ENCODE data around the gene SFT2D2. TPM values are rescaled to one million over a fixed set of nuclear protein-coding genes. Genes with fewer than 3 reads are reported as not detected.

Gene SFT2D2
- total RNA-seq, 2 experiments from 2014 or later: 33.1 to 35.3 TPM

DNA sequence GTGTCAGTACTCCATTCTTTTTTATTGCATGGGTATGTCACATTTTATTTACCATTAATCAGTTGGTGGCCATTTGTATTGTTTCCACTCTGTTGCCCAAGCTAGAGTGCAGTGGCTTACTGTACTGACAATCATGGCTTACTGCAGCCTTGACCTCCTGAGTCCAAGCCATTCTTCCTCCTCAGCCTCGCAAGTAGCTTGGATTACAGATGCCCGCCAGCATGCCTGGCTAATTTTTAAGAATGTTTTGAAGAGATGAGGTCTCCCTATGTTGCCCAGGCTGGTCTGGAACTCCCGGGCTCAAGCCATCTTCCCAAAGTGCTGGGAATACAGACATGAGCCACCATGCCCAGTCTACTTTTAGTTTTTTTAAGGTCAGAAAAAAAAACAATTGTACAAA, 813 bp upstream of the SFT2D2 start:
- Mint-ChIP-seq H3K4me1 (ENCODE audit: low read depth) (peaks cover 49% of the 10 kb centered on the region), H3K27me3 (ENCODE audit: low read depth) (peaks cover 2% of the 10 kb centered on the region), H3K9me3 (no peaks in the 10 kb centered on the region), H3K4me3 (peak overlapping the region; percentile 92), H3K27ac (no peak overlapping the region), H3K36me3 (ENCODE audit: low read depth) (peaks cover 17% of the 10 kb centered on the region)
- CTCF ChIA-PET: interaction anchor here (0.5 to 3.1 kb wide), 5 partner anchors 11 to 143 kb away, joined by 3 to 20 read pairs (median 3); partner anchors contain the start of gene TIPRL
- no peak for DNase-seq
- intact Hi-C loops (cut with micrococcal nuclease): no loop called here

DNA sequence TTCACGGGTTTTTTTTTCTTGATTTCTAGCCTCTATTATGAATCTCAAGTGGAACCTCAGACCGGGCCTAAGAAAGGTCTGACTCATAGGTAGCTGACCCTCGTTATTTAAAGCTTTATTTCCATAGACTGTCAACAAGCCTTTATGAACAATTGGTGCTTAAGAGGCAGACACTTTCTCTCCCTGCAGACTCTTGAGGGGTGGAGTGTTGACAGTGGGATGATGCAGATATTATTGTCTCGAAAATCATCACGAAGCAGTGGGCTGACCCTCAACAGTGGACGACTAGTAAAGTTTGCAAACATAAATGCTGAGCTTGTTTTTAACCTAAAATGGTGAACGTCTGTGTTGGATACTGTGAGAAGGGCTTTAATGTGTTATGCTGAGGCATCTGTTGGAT, 1.8 kb downstream of the SFT2D2 start:
- no peak overlapping the region for H3K27ac Mint-ChIP-seq
- peaks cover 2% of the 10 kb centered on the region for H3K27me3 Mint-ChIP-seq (ENCODE audit: low read depth)
- H3K36me3 Mint-ChIP-seq (ENCODE audit: low read depth): peaks cover 24% of the 10 kb centered on the region
- H3K9me3 Mint-ChIP-seq: no peaks in the 10 kb centered on the region
- CTCF ChIA-PET: interaction anchor here (0.7 to 3.1 kb wide), 3 partner anchors 8 to 115 kb away, joined by 3 to 20 read pairs (median 8); no protein-coding TSS in a partner anchor
- H3K4me1 Mint-ChIP-seq (ENCODE audit: low read depth): peaks cover 45% of the 10 kb centered on the region
- intact Hi-C loops (cut with micrococcal nuclease): loop anchor here (1.0 to 2.0 kb wide), 3 partner anchors 8 to 291 kb away; partner anchors contain the start of genes DCAF6 and MPC2
- peak overlapping the region; percentile 92 for H3K4me3 Mint-ChIP-seq
- no peak for DNase-seq

DNA sequence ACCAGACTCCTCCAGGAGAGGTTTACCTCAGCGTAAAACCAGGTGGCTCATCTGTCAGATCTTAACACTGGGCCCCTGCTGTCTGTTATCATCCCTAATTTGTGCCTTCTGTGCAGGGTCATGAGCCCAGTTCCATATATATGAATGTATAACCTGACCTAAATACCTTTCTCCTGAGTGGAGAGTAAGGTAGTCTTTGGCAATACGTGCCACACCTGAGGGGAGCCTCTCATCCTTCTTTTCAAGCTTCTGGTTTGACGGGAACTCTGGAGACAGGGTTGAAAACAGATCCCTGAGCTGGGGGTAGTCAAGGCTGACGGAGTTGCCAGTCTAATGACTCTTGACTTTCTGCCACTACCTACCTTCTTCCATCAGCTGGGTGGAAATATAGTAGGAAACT, 4.1 kb downstream of the SFT2D2 start:
- Mint-ChIP-seq H3K27ac (no peak overlapping the region), H3K4me3 (no peak overlapping the region), H3K9me3 (no peaks in the 10 kb centered on the region), H3K27me3 (ENCODE audit: low read depth) (no peaks in the 10 kb centered on the region), H3K4me1 (ENCODE audit: low read depth) (peaks cover 49% of the 10 kb centered on the region), H3K36me3 (ENCODE audit: low read depth) (peaks cover 39% of the 10 kb centered on the region)
- CTCF ChIA-PET: interaction anchor here (0.7 to 0.8 kb wide), 2 partner anchors 84 to 113 kb away, joined by 3 to 4 read pairs; no protein-coding TSS in a partner anchor
- no peak for DNase-seq
- intact Hi-C loops (cut with micrococcal nuclease): no loop called here

DNA sequence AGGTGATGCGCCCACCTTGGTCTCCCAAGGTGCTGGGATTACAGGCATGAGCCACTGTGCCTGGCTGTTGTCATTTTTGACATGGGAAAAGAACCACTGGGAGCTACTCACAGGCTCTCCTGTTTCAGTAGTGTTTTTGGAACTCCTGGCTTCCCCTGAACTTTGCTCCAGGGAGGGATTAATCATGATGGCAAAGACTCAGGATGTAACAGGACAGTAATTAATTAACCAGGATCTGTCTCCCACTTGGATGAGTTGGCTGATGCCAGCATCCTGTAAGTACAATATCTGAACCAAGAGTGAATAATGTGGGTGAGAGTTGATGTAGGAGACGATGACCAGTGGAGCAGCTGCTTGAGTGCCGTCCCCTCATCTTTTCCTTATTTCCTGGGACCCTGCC, 4.9 kb downstream of the SFT2D2 start:
- H3K27ac Mint-ChIP-seq: no peak overlapping the region
- DNase-seq: no peak
- H3K36me3 Mint-ChIP-seq (ENCODE audit: low read depth): peaks cover 42% of the 10 kb centered on the region
- CTCF ChIA-PET: no interaction called here
- peaks cover 51% of the 10 kb centered on the region for H3K4me1 Mint-ChIP-seq (ENCODE audit: low read depth)
- H3K4me3 Mint-ChIP-seq: no peak overlapping the region
- no peaks in the 10 kb centered on the region for H3K27me3 Mint-ChIP-seq (ENCODE audit: low read depth)
- H3K9me3 Mint-ChIP-seq: no peaks in the 10 kb centered on the region
- intact Hi-C loops (cut with micrococcal nuclease): no loop called here

DNA sequence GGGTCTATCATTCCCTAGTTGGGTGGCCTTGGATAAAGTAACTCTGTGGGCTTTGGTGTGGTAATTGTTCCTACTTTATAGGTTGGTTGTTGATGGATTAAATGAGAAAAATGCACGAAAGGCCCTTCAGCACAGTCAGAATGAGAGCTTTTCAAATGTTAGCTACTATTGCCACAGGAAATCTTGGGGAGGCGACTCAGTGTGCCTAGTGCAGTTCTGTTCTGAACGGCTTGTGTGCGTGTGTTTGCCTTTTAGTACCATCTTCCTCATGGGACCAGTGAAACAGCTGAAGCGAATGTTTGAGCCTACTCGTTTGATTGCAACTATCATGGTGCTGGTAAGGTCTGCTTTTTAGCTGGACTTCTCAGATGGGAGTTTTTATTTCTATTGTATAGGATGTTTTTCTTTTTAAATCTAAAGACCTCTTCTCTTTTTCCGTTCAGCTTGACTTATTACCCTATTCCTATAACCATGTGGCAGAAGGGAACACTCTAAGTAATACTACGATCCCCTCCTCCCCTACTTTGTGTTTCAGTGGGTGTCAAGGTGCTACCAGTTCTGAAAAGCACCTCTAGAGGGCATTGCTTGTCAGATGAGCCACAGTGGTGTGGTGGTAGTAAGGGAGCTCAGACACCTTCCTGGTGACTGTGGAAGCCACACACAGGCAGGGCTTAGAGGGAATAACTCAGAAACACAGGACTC, 9.2 kb downstream of the SFT2D2 start:
- H3K27me3 Mint-ChIP-seq (ENCODE audit: low read depth): no peaks in the 10 kb centered on the region
- H3K4me1 Mint-ChIP-seq (ENCODE audit: low read depth): peaks cover 41% of the 10 kb centered on the region
- peak; percentile 53 for DNase-seq
- CTCF ChIA-PET: interaction anchor here (0.6 to 3.4 kb wide), 13 partner anchors 9 to 153 kb away, joined by 3 to 23 read pairs (median 4); partner anchors contain the start of gene SFT2D2
- peak overlapping the region; percentile 48 for H3K27ac Mint-ChIP-seq
- H3K4me3 Mint-ChIP-seq: no peak overlapping the region
- intact Hi-C loops (cut with micrococcal nuclease): loop anchor here (1.0 to 5.0 kb wide), 7 partner anchors 8 to 1132 kb away; partner anchors contain the start of genes BLZF1, DCAF6, MPC2 and NME7
- H3K9me3 Mint-ChIP-seq: no peaks in the 10 kb centered on the region
- peaks cover 46% of the 10 kb centered on the region for H3K36me3 Mint-ChIP-seq (ENCODE audit: low read depth)

DNA sequence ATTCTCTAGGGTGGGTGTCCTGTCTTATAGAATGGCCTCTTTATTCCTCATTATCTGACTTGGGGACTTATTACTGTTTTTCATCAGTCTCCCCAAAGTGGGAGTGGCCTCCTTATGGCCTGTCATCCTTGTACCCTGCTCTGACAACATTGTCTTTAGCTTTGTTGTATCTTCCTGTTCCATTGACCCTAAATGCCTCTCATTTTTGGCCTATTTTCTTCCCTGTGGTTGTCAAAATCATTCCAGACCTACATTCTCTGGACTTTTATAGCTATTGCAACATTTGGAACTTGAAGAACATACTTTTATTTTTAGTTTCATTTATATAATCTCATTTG, 9.7 kb downstream of the SFT2D2 start:
- Mint-ChIP-seq H3K36me3 (ENCODE audit: low read depth) (peaks cover 52% of the 10 kb centered on the region), H3K9me3 (no peaks in the 10 kb centered on the region), H3K4me1 (ENCODE audit: low read depth) (peaks cover 41% of the 10 kb centered on the region), H3K27me3 (ENCODE audit: low read depth) (no peaks in the 10 kb centered on the region), H3K4me3 (no peak overlapping the region), H3K27ac (no peak overlapping the region)
- CTCF ChIA-PET: interaction anchor here (0.7 to 3.4 kb wide), 11 partner anchors 10 to 153 kb away, joined by 3 to 23 read pairs (median 4); partner anchors contain the start of gene SFT2D2
- no peak for DNase-seq
- intact Hi-C loops (cut with micrococcal nuclease): loop anchor here (1.0 to 5.0 kb wide), 7 partner anchors 8 to 1132 kb away; partner anchors contain the start of genes BLZF1, DCAF6, MPC2 and NME7

DNA sequence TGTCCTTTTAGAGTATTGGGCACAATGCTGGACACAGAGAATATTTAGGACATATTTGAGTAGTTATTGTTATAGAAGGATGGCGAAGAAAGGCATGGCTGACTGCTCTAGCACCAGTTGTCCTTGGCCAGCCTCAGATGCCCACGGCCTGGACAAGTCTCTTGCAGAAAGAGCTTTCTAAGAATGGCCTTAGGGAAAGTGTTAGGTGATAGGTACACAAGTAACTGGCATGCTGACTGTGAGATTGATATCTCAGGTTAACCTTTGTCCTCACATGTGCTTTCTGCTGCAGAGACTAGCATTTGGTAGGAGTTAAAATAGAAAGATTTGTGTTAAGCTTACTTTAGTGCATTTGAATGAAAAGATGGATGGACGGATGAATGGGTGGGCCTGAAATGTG, 10.1 kb downstream of the SFT2D2 start:
- Mint-ChIP-seq H3K4me3 (no peak overlapping the region), H3K27me3 (ENCODE audit: low read depth) (no peaks in the 10 kb centered on the region), H3K36me3 (ENCODE audit: low read depth) (peaks cover 55% of the 10 kb centered on the region), H3K27ac (no peak overlapping the region), H3K4me1 (ENCODE audit: low read depth) (peaks cover 41% of the 10 kb centered on the region), H3K9me3 (no peaks in the 10 kb centered on the region)
- intact Hi-C loops (cut with micrococcal nuclease): loop anchor here (1.0 to 5.0 kb wide), 9 partner anchors 9 to 1131 kb away; partner anchors contain the start of genes BLZF1, DCAF6, MPC2 and NME7
- CTCF ChIA-PET: interaction anchor here (0.6 to 3.4 kb wide), 11 partner anchors 10 to 154 kb away, joined by 3 to 23 read pairs (median 5); partner anchors contain the start of gene SFT2D2
- no peak for DNase-seq

DNA sequence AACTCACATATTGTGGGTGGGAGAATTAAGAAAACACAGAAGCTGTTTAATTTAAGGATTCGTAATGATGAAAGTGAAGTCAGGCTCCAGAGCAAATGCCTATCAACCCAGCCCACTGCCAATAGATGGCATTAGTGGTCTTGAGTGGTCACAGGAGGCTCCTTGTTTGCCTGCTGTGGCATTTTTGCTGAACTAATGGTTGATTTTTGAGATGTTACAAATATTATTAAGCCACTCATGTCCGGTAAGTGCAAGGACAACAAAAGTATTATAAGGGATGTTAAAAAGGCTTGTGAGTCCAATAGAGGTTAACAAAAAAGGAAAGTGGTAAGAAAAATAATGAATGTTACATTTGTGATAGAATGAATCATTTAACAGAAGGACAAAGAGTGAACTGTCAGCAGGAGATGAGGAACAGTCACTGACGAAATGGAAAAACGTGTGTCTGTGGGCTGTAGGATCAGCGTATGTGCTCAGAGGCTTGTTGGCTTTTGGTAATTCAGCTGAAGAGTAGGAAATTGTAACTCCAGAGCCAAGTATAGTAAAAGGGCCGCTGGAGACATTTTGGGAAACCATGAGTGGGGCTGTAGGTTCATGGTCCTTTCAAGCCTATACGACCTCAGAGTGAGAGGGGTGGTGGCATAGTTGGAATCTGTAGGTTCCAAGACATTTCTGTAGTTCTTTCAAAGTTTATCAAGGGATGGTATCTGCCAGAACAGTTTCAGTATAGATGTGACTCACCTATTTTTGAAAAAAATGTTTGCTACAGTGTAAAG, 11.2 kb downstream of the SFT2D2 start:
- Mint-ChIP-seq H3K27me3 (ENCODE audit: low read depth) (no peaks in the 10 kb centered on the region), H3K36me3 (ENCODE audit: low read depth) (peaks cover 60% of the 10 kb centered on the region), H3K9me3 (no peaks in the 10 kb centered on the region), H3K27ac (peak overlapping the region; percentile 11), H3K4me1 (ENCODE audit: low read depth) (peaks cover 41% of the 10 kb centered on the region), H3K4me3 (no peak overlapping the region)
- CTCF ChIA-PET: interaction anchor here (0.6 to 3.0 kb wide), 3 partner anchors 10 to 129 kb away, joined by 3 to 20 read pairs (median 5); partner anchors contain the start of gene SFT2D2
- DNase-seq: peak; percentile 34
- intact Hi-C loops (cut with micrococcal nuclease): loop anchor here (1.0 to 5.0 kb wide), 7 partner anchors 50 to 1130 kb away; partner anchors contain the start of genes BLZF1, NME7 and TIPRL

DNA sequence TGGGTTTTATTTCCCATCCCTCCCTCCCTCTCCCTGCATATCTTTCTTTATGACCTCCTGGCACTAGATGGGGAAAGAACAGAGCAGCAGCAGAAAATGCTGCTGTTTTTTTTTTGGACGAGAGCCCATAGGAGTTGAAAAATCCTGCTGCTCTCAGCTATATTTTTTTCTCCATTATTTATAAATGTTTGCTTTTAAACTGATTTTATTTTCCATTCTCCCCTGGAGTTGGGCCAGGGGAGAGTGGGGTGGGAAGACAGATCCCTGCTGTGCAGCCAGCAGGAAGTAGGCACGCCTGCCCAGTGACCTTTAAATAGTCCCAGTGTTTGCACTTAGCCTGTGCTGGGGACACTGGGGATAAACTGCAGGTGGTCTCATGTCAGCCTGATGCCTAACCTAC, 17.4 kb downstream of the SFT2D2 start:
- Mint-ChIP-seq H3K9me3 (no peaks in the 10 kb centered on the region), H3K4me1 (ENCODE audit: low read depth) (peaks cover 15% of the 10 kb centered on the region), H3K27ac (no peak overlapping the region), H3K4me3 (no peak overlapping the region), H3K36me3 (ENCODE audit: low read depth) (peaks cover 67% of the 10 kb centered on the region), H3K27me3 (ENCODE audit: low read depth) (no peaks in the 10 kb centered on the region)
- no peak for DNase-seq
- intact Hi-C loops (cut with micrococcal nuclease): no loop called here
- CTCF ChIA-PET: interaction anchor here (0.6 kb wide), 1 partner anchor 10 kb away, joined by 3 read pairs; no protein-coding TSS in a partner anchor

DNA sequence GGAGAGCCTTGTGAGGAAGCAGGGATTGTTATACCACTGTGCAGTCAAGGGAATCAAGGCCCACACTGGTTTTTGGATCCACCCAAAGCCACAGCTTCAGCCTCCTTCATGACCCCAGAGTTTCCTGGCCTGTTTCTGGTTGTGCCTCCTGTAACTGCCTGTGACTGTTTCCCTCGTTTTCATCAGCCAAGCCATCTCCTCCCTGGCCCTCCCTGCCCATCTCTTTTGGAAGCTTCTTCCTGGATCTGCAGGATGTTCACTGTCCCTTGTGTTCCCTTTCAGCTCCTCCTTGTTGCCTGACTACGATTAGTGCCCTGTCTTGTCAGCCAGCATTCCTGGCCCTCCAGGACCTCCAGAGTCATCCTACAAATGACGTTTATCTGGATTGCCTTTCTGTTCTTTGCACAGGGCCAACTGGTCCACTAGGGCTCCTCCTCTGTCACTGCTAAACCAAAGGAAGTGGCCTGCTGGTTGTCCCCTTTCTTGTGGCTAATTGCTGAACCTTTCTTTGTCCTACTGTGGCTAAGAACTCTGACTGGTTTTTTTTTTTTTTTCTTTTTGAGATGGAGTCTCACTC, 17.9 kb downstream of the SFT2D2 start:
- no peak overlapping the region for H3K27ac Mint-ChIP-seq
- H3K27me3 Mint-ChIP-seq (ENCODE audit: low read depth): no peaks in the 10 kb centered on the region
- intact Hi-C loops (cut with micrococcal nuclease): no loop called here
- peaks cover 16% of the 10 kb centered on the region for H3K4me1 Mint-ChIP-seq (ENCODE audit: low read depth)
- H3K9me3 Mint-ChIP-seq: no peaks in the 10 kb centered on the region
- H3K36me3 Mint-ChIP-seq (ENCODE audit: low read depth): peaks cover 71% of the 10 kb centered on the region
- CTCF ChIA-PET: interaction anchor here (0.6 kb wide), 1 partner anchor 10 kb away, joined by 3 read pairs; no protein-coding TSS in a partner anchor
- H3K4me3 Mint-ChIP-seq: no peak overlapping the region
- DNase-seq: no peak

DNA sequence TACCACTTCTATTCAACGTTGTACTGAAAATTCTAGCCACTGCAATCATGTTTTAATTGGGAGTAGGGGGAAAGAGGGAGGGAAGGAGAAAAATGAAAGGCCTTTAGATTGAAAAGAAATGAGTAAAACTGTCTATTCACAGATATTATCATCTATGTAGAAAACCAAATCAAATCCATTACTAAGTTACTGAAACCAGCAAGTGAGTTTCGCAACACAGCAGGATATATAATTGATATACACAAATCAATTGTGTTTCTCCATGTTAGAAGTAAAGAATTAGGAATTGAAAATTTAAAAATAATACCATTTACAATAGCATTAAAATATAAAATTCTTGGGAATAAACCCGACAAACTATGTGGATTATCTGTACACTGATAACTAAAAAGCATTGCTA, 19.2 kb downstream of the SFT2D2 start:
- peaks cover 16% of the 10 kb centered on the region for H3K4me1 Mint-ChIP-seq (ENCODE audit: low read depth)
- no peaks in the 10 kb centered on the region for H3K27me3 Mint-ChIP-seq (ENCODE audit: low read depth)
- peak overlapping the region; percentile 18 for H3K27ac Mint-ChIP-seq
- H3K4me3 Mint-ChIP-seq: no peak overlapping the region
- peaks cover 75% of the 10 kb centered on the region for H3K36me3 Mint-ChIP-seq (ENCODE audit: low read depth)
- no peak for DNase-seq
- no peaks in the 10 kb centered on the region for H3K9me3 Mint-ChIP-seq
- intact Hi-C loops (cut with micrococcal nuclease): no loop called here
- CTCF ChIA-PET: no interaction called here

DNA sequence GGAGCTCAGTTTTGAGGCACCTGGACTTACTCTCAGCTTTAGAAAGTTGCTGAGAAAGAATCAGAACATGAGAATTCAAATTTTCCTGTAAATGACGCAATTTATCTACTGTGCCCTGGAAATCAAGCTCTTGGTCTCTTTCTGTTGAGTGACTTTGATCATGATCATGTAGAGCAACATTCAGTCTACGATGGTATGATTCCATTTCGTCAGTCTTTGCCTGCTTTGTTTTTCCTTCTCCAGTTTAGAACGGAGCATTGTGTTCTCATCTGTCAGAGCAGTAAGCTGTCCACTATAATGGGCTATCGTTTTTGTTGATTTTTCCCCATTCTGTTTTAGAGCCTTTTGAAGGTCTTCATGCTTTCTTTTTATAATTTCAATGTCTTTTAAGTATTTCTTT, 20.7 kb downstream of the SFT2D2 start:
- Mint-ChIP-seq H3K9me3 (no peaks in the 10 kb centered on the region), H3K27me3 (ENCODE audit: low read depth) (no peaks in the 10 kb centered on the region), H3K4me1 (ENCODE audit: low read depth) (peaks cover 16% of the 10 kb centered on the region), H3K36me3 (ENCODE audit: low read depth) (peaks cover 73% of the 10 kb centered on the region), H3K27ac (no peak overlapping the region), H3K4me3 (no peak overlapping the region)
- CTCF ChIA-PET: interaction anchor here (0.8 to 0.9 kb wide), 3 partner anchors 11 to 179 kb away, joined by 3 to 4 read pairs (median 3); no protein-coding TSS in a partner anchor
- intact Hi-C loops (cut with micrococcal nuclease): no loop called here
- DNase-seq: no peak
